GM21576 (cell line): Measurements from ENCODE around the gene HIVEP3.

ENCODE experiments used
- ATAC-seq: cut with Tn5 transposase; IDR thresholded peaks from one replicate; pipeline ENCODE4 v1.9.1; 2021; ENCODE audit warnings: mild to moderate bottlenecking, moderate library complexity; ENCODE audit not compliant: unreplicated experiment

Gene HIVEP3

GRCh38 chr1:41480204-41481108 lies 438.3 kb downstream of the HIVEP3 start:
- ATAC-seq: no peak

- no peak for ATAC-seq
These were observed 438.9 kb downstream of the HIVEP3 start for GRCh38 chr1:41479808-41480160.

- no peak for ATAC-seq
These were observed 439.5 kb downstream of the HIVEP3 start for GRCh38 chr1:41479000-41479807.

GRCh38 chr1:41478118-41478748 lies 440.5 kb downstream of the HIVEP3 start:
- ATAC-seq: no peak

- no peak for ATAC-seq
These were observed 441.8 kb downstream of the HIVEP3 start for GRCh38 chr1:41476807-41477361.

GRCh38 chr1:41475859-41476567 lies 442.7 kb downstream of the HIVEP3 start:
- no peak for ATAC-seq

- no peak for ATAC-seq
These were observed 443.4 kb downstream of the HIVEP3 start for GRCh38 chr1:41475346-41475745.

GRCh38 chr1:41474490-41475271 lies 444.0 kb downstream of the HIVEP3 start:
- ATAC-seq: no peak

GRCh38 chr1:41473738-41474362 lies 444.9 kb downstream of the HIVEP3 start:
- no peak for ATAC-seq

GRCh38 chr1:41471658-41472057 lies 447.1 kb downstream of the HIVEP3 start:
- ATAC-seq: no peak

GRCh38 chr1:41469706-41470105 lies 449.0 kb downstream of the HIVEP3 start:
- no peak for ATAC-seq

GRCh38 chr1:41468122-41468762 lies 450.5 kb downstream of the HIVEP3 start:
- ATAC-seq: no peak

GRCh38 chr1:41467673-41468072 lies 451.0 kb downstream of the HIVEP3 start:
- ATAC-seq: no peak

- ATAC-seq: no peak
These were observed 452.6 kb downstream of the HIVEP3 start for GRCh38 chr1:41466146-41466545.

- no peak for ATAC-seq
These were observed 453.0 kb downstream of the HIVEP3 start for GRCh38 chr1:41465741-41466140.

- no peak for ATAC-seq
These were observed 453.8 kb downstream of the HIVEP3 start for GRCh38 chr1:41464885-41465284.

GRCh38 chr1:41463516-41463915 lies 455.2 kb downstream of the HIVEP3 start:
- ATAC-seq: no peak

GRCh38 chr1:41462680-41463004 lies 456.1 kb downstream of the HIVEP3 start:
- no peak for ATAC-seq
